Omental fat pad (tissue), 4 donors: ENCODE data around the gene RAB11FIP3. TPM values are rescaled to one million over a fixed set of nuclear protein-coding genes. Genes with fewer than 3 reads are reported as not detected.

ENCODE experiments used
- ATAC-seq: fragments of 150-250 bp; one replicate; pipeline ENCODE4 v1.9.1; 2016; ENCODE audit warnings: mild to moderate bottlenecking, moderate library complexity; ENCODE audit not compliant: low FRiP score
- DNase-seq: peaks from one replicate; pipeline ENCODE4 v3.0.0-alpha.2; 2019; ENCODE audit warnings: low spot score
- CTCF ChIP-seq, 3 donors: fragments of 450-650 bp; IDR thresholded peaks; one replicate each; pipeline ENCODE4 v1.5.1; 2016 to 2017; ENCODE audit warnings: antibody characterized with exemption in 3 of 3, mild to moderate bottlenecking in 3 of 3, moderate library complexity in 2 of 3
- total RNA-seq, 4 donors: library from RNA; depleted of rRNA; stranded (reverse); fragments of >200 nt; gene quantifications; one replicate each; pipeline ENCODE4 v1.1.0, GENCODE V29; 2016

Gene RAB11FIP3
- total RNA-seq, 4 donors from 2014 or later: 24.9 to 52.2 (median 48.7) TPM

- DNase-seq (no peak), ATAC-seq (no peak)
- no peak for TF ChIP-seq CTCF (IDR thresholded peaks at IDR 0.05)
These were observed 46.1 kb upstream of the RAB11FIP3 start for GRCh38 chr16:379183-379960.

GRCh38 chr16:379961-380761, 45.3 kb upstream of the RAB11FIP3 start:
- ATAC-seq (no peak), DNase-seq (no peak)
- TF ChIP-seq CTCF (IDR thresholded peaks at IDR 0.05): no peak

- no peak for TF ChIP-seq CTCF (IDR thresholded peaks at IDR 0.05)
- DNase-seq: no peak
- no peak for ATAC-seq
These were observed 44.8 kb upstream of the RAB11FIP3 start for GRCh38 chr16:380762-381011.

- ATAC-seq (peak; percentile 48), DNase-seq (no peak)
- TF ChIP-seq CTCF (IDR thresholded peaks at IDR 0.05): no peak
These were observed 44.2 kb upstream of the RAB11FIP3 start for GRCh38 chr16:381012-381788.

- no peak for TF ChIP-seq CTCF (IDR thresholded peaks at IDR 0.05)
- peak; percentile 71 for ATAC-seq
- DNase-seq: peak; percentile 44
These were observed 43.4 kb upstream of the RAB11FIP3 start, which contains the start of gene PGAP6 for GRCh38 chr16:381789-382717. Gene PGAP6 (minus strand): TSS chr16:381978. CDS start chr16:381821, 157 bp downstream.
